Activated CD8-positive, alpha-beta memory T cell treated with anti-CD3 and anti-CD28 coated beads, Interleukin-2, amount 50 U/mL, for 24 hours (primary cell): ENCODE measurements around the gene LDLRAD4.

Experiments
- DNase-seq: peaks from one replicate; pipeline ENCODE4 v3.0.0-alpha.2; 2020; ENCODE audit errors: extremely low read depth

LDLRAD4 gene

GRCh38 chr18:13406736-13407135 lies 188.2 kb downstream of the LDLRAD4 start:
- no peak for DNase-seq

DNA sequence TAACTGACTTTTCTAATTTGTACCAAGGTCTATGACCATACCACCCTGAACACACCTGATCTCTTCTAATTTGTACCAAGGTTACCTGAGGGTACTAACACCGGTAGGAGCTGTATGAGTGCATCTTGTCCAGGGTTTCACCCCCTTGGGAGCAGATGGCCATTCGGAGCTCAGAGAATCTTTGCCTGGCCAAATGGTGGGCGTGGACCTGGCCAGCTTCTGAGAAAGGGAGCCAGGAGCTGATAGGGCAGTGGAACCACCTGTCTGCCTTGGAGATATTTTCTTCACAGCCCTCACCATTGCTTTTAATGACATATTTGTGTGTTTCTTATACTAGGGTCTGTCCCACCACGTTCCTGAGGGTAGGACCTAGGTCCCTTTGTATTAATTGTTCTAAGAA lies 188.9 kb downstream of the LDLRAD4 start:
- no peak for DNase-seq

DNA sequence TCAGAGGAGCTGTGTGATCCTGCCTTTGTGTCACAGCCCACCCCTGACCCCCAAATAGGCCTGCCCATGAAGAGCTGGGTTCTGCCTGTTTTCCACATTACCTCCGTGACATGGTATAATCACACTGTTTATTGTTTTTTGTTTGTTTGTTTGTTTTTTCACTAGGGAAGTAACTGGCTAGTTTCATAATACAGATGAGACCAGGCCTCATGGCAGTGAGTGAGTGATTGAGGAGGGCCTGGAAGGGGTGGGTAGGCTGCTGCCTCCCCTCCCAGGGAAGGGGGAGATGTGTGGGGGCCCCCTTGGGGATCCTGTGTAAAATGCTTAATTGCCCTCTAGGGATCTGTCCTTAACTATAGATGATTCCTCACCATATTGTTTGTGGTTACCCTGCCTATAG lies 190.5 kb downstream of the LDLRAD4 start:
- no peak for DNase-seq

DNA sequence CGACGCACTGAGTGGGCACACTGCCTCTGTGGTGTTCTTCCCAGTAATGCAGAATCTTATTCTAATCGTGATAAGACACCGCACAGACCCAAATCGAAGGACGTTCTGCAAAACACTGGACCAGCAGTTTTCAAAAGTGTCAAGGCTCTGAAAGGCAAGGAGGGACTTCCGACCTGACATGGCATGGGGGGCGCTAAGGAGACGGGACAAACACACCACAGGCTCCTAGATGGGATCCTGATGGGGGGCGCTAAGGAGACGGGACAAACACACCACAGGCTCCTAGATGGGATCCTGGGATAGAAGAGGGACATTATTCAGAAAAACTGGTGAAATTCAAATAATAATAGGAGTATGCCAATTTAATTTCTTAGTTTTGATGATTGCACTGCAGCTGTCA lies 191.4 kb downstream of the LDLRAD4 start:
- DNase-seq: no peak

GRCh38 chr18:13410471-13410870 lies 191.9 kb downstream of the LDLRAD4 start:
- DNase-seq: no peak

DNA sequence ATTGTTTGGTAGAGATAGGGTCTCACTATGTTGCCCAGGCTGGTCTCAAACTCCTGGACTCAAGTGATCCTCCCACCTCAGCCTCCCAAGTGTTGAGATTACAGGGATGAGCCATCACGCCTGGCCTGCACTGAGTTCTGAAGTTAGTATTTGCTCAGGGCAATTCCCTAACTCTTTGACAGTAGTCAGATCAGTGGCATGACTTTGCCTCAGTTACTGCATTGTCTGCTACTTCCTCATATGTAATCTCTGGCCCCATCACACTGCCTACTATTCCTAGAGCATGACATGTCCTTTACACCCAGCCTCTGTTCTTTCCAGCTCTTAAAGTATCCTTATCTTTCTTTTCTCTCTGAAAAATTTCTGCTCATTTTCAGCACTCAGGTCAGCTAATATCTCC lies 193.5 kb downstream of the LDLRAD4 start:
- no peak for DNase-seq

GRCh38 chr18:13412901-13413300 lies 194.3 kb downstream of the LDLRAD4 start:
- no peak for DNase-seq

DNA sequence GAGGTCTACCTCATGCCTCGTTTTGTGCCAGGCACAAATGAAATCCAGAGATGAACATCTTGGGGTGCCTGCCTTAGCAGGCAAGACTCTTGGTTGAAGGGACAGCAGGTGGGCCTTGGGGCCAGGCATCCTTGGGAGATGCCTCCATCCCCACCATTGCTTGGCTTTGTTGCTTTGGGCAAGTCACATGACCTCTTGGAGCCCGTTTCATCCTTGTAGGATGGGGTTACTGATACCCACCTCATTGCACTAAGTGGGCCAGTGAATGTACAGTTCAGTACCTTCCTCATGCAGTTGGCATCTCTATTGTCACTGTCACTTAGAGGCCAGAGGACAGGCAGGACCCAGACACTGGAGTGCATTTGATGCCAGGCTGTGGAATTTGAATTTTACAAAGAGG lies 195.5 kb downstream of the LDLRAD4 start:
- no peak for DNase-seq

- DNase-seq: no peak
These were observed 196.0 kb downstream of the LDLRAD4 start for GRCh38 chr18:13414521-13414920.

- DNase-seq: no peak
These were observed 197.2 kb downstream of the LDLRAD4 start for GRCh38 chr18:13415736-13416135.

- no peak for DNase-seq
These were observed 197.6 kb downstream of the LDLRAD4 start for GRCh38 chr18:13416208-13416607.

DNA sequence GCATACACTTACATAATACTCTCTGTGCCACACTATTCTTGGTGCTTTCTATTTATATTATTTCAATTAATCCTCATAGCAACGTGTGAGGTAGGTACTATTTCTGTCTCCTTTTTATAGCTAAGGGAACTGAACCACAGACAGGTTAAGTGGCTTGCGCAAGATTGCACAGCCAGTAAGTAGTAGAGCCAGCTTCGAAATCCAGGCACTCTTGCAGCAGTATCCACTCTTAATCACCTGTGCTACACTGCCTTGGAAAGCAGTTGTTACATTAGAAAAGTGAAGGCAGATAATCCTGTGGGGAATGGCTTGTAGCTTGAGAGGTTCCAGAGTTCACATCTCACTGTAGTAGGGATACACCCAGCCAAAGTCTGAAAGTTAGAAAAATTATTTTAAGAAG lies 198.3 kb downstream of the LDLRAD4 start:
- DNase-seq: no peak

- no peak for DNase-seq
These were observed 199.6 kb downstream of the LDLRAD4 start for GRCh38 chr18:13418013-13418710.

GRCh38 chr18:13420969-13421686 lies 202.6 kb downstream of the LDLRAD4 start:
- DNase-seq: no peak

- DNase-seq: no peak
These were observed 204.1 kb downstream of the LDLRAD4 start for GRCh38 chr18:13422541-13423147.

DNA sequence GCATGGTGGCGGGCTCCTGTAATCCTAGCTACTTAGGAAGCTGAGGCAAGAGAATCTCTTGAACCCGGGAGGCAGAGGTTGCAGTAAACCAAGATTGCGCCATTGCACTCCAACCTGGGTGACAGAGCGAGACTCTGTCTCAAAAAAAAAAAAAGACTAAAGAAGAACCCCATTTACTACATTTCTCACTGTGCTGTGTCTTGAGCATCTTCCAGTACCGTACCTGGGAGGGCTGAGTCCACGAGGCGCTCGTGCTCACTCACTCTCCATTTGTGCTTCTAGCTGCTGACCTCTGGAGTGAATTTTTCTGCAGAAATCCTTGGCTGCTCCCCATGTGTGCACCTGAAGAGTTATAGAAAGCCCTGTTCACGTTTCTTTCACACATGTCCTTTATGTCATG lies 204.8 kb downstream of the LDLRAD4 start:
- no peak for DNase-seq

DNA sequence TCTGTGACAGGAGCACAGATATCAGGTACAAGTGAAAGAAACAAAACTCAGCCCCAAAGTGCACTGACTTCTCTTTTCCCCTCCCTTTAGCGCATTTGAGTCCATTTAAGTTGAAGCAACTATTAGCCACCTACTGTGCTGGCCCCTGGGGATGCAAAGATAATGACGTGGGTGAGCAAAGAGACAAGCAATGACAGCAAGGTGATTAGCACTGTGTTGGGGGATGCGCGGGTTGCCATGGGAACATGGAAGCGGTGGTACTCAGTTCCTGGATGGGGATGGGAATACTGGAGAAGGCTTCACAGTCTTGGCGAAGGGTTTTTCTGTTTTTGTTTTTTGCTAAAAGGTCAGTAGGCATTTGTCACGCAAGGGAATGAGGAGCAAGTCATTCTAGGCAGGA lies 205.8 kb downstream of the LDLRAD4 start:
- DNase-seq: no peak

DNA sequence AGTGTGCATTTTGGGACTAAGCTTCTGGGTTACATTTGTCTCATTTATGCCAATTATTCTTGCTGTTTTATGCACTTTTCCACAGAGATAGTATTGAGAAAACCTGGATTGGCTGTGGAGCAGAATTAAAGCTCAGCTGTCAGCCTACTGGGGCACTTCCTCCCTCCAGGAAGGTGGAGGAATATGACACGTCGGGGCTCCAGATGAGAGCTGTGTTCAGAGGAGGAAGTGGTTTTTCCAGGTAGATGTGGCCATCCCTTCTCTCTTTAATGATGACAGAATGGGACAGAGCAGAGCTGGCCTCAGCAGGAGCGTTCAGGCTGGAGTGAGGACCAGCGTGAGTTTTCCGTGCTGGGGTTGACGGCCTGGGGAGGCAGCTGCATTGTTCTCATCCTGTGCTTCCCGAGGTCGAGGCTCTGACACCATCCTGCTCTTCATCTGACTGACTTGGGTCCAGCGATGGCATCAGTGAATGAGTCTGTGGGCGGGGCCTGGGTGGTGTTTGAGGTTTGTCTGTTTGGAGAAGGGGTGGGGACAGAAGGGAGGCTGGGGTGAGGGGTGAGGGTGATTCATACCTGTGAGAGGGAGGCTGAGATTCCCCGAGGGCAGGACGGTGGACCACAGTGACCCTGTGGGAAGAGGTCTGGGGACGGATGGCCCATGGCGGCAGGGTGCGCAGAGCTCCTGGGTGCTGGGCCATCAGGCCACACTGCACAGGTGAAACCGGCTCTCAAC lies 207.0 kb downstream of the LDLRAD4 start:
- DNase-seq: no peak

GRCh38 chr18:13427354-13427753 lies 208.8 kb downstream of the LDLRAD4 start:
- no peak for DNase-seq

- no peak for DNase-seq
These were observed 209.8 kb downstream of the LDLRAD4 start for GRCh38 chr18:13428319-13428718.

DNA sequence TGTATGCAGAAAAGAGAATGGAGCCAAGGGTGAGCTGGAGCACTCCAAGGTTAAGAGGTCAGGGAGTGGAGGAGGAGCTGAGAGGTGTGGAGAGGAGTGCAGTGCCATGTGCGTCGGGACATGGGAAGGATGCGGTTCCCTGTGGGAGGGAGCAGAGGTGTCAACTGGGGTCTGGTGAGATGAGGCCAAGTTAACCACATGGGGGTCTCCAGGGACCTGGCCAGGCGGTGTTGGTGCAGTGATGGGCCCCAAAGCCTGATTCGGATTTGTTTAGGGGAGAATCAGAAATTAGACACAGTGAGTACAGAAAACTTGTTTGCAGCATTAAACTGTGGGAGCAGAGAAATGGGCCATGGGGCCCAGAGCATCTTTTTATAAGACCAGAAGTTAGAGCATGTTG lies 210.5 kb downstream of the LDLRAD4 start:
- DNase-seq: no peak

DNA sequence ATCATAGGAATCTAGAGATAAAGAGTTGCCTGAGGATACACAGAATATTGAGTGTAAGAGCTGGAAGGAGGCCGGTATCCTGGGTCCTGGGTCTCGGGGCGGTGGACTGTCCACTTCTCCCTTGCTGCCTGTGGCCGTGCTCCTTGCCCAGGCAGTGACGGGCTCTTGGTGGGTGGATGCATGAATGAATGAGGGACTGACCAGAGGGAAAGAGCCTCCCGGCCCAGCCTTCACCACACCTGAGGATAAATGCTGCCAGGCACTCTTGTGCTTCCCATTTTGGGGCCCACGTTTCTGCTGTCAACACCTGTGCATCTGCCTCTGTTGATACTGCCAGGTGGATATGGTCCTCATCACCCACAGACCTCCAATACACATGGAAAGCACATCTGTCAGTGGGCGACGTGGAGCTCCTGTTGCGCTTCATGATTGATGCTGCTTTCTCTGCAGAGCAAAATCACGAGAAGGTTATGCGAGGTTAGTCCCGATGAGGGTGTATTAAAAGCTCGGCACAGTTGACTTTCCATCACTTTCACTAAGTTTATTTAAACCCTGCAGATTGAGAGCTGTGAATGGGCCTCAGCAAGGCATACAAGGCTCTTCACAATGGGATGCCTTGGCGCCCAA lies 211.4 kb downstream of the LDLRAD4 start:
- no peak for DNase-seq
